ENCODE measurements around the gene PYM1. TPM values are rescaled to one million over a fixed set of nuclear protein-coding genes. Genes with fewer than 3 reads are reported as not detected.
A peak's percentile ranks its signal among the peaks of the same experiment; 100 is the strongest.

Gene PYM1
- total and polyA plus RNA-seq, 2 of the 13 experiments (the other 11 are each of a cell fraction or from before 2014, with no cell fraction given): 44.0 to 51.8 TPM

GRCh38 chr12:55908726-55909512 lies 18.8 kb downstream of the PYM1 start (continued):
- no peak for TF ChIP-seq ZNF180 (CRISPR knock-in tag; IDR thresholded peaks at IDR 0.05; ENCODE audit: borderline replicate concordance, low read depth)
- TF ChIP-seq, protein P1, sequence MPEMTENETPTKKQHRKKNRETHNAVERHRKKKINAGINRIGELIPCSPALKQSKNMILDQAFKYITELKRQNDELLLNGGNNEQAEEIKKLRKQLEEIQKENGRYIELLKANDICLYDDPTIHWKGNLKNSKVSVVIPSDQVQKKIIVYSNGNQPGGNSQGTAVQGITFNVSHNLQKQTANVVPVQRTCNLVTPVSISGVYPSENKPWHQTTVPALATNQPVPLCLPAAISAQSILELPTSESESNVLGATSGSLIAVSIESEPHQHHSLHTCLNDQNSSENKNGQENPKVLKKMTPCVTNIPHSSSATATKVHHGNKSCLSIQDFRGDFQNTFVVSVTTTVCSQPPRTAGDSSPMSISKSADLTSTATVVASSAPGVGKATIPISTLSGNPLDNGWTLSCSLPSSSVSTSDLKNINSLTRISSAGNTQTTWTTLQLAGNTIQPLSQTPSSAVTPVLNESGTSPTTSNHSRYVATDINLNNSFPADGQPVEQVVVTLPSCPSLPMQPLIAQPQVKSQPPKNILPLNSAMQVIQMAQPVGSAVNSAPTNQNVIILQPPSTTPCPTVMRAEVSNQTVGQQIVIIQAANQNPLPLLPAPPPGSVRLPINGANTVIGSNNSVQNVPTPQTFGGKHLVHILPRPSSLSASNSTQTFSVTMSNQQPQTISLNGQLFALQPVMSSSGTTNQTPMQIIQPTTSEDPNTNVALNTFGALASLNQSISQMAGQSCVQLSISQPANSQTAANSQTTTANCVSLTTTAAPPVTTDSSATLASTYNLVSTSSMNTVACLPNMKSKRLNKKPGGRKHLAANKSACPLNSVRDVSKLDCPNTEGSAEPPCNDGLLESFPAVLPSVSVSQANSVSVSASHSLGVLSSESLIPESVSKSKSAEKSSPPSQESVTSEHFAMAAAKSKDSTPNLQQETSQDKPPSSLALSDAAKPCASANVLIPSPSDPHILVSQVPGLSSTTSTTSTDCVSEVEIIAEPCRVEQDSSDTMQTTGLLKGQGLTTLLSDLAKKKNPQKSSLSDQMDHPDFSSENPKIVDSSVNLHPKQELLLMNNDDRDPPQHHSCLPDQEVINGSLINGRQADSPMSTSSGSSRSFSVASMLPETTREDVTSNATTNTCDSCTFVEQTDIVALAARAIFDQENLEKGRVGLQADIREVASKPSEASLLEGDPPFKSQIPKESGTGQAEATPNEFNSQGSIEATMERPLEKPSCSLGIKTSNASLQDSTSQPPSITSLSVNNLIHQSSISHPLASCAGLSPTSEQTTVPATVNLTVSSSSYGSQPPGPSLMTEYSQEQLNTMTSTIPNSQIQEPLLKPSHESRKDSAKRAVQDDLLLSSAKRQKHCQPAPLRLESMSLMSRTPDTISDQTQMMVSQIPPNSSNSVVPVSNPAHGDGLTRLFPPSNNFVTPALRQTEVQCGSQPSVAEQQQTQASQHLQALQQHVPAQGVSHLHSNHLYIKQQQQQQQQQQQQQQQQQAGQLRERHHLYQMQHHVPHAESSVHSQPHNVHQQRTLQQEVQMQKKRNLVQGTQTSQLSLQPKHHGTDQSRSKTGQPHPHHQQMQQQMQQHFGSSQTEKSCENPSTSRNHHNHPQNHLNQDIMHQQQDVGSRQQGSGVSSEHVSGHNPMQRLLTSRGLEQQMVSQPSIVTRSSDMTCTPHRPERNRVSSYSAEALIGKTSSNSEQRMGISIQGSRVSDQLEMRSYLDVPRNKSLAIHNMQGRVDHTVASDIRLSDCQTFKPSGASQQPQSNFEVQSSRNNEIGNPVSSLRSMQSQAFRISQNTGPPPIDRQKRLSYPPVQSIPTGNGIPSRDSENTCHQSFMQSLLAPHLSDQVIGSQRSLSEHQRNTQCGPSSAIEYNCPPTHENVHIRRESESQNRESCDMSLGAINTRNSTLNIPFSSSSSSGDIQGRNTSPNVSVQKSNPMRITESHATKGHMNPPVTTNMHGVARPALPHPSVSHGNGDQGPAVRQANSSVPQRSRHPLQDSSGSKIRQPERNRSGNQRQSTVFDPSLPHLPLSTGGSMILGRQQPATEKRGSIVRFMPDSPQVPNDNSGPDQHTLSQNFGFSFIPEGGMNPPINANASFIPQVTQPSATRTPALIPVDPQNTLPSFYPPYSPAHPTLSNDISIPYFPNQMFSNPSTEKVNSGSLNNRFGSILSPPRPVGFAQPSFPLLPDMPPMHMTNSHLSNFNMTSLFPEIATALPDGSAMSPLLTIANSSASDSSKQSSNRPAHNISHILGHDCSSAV (CRISPR knock-in tag; IDR thresholded peaks at IDR 0.05; ENCODE audit: borderline replicate concordance): no peak
- TF ChIP-seq RFX5 (IDR thresholded peaks at IDR 0.05; ENCODE audit: low read depth, low read length): no peak
- TF ChIP-seq SIN3A (IDR thresholded peaks at IDR 0.05; ENCODE audit: borderline replicate concordance, low read depth, low read length): no peak
- TF ChIP-seq ZFP62 (CRISPR knock-in tag; IDR thresholded peaks at IDR 0.05): no peak
- TF ChIP-seq ZFP1 (CRISPR knock-in tag; IDR thresholded peaks at IDR 0.05): 0 out of 2 replicates have a peak, but pooled peaks have one; percentile 19
- TF ChIP-seq, protein P2, sequence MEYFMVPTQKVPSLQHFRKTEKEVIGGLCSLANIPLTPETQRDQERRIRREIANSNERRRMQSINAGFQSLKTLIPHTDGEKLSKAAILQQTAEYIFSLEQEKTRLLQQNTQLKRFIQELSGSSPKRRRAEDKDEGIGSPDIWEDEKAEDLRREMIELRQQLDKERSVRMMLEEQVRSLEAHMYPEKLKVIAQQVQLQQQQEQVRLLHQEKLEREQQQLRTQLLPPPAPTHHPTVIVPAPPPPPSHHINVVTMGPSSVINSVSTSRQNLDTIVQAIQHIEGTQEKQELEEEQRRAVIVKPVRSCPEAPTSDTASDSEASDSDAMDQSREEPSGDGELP (IDR thresholded peaks at IDR 0.05; ENCODE audit: borderline replicate concordance, low read depth): 0 out of 2 replicates have a peak, but pooled peaks have one; percentile 55
- 0 out of 4 replicates have a peak, but pooled peaks of 1 of the 2 experiments have one; percentile 25 for TF ChIP-seq KLF16 (CRISPR knock-in tag; IDR thresholded peaks at IDR 0.05)
- no peak for TF ChIP-seq SMAD3 (CRISPR knock-in tag; IDR thresholded peaks at IDR 0.05)
- peak; percentile 79 for TF ChIP-seq ZNF12 (CRISPR knock-in tag; IDR thresholded peaks at IDR 0.05)
- no peak for TF ChIP-seq ZNF670 (CRISPR knock-in tag; IDR thresholded peaks at IDR 0.05; ENCODE audit: borderline replicate concordance)
- TF ChIP-seq EP300 (IDR thresholded peaks at IDR 0.05; ENCODE audit: low read depth in 2 of 2, low read length in 2 of 2): peak in 1 of 2 experiments; percentile 63; a peak in 2 of 4 replicates
- TF ChIP-seq EP300 (CRISPR knock-in tag; IDR thresholded peaks at IDR 0.05; ENCODE audit: borderline replicate concordance): no peak
- TF ChIP-seq, protein P3, sequence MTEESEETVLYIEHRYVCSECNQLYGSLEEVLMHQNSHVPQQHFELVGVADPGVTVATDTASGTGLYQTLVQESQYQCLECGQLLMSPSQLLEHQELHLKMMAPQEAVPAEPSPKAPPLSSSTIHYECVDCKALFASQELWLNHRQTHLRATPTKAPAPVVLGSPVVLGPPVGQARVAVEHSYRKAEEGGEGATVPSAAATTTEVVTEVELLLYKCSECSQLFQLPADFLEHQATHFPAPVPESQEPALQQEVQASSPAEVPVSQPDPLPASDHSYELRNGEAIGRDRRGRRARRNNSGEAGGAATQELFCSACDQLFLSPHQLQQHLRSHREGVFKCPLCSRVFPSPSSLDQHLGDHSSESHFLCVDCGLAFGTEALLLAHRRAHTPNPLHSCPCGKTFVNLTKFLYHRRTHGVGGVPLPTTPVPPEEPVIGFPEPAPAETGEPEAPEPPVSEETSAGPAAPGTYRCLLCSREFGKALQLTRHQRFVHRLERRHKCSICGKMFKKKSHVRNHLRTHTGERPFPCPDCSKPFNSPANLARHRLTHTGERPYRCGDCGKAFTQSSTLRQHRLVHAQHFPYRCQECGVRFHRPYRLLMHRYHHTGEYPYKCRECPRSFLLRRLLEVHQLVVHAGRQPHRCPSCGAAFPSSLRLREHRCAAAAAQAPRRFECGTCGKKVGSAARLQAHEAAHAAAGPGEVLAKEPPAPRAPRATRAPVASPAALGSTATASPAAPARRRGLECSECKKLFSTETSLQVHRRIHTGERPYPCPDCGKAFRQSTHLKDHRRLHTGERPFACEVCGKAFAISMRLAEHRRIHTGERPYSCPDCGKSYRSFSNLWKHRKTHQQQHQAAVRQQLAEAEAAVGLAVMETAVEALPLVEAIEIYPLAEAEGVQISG (CRISPR knock-in tag; IDR thresholded peaks at IDR 0.05): no peak
- no peak for TF ChIP-seq KDM5A (IDR thresholded peaks at IDR 0.05; ENCODE audit: borderline replicate concordance, low read length)

All from HepG2 (cell line).